Testis (tissue), 3 donors: Measurements from ENCODE around the gene FBXW10. TPM values are rescaled to one million over a fixed set of nuclear protein-coding genes. Genes with fewer than 3 reads are reported as not detected.
"Not testable (repeated sequence)": the region's sequence is repeated elsewhere in the genome, so short reads cannot be mapped to it uniquely, and the experiment has no call there.

Experiments used
- DNase-seq: peaks from one replicate; pipeline ENCODE4 v3.0.0-alpha.2; 2019
- H3K27ac ChIP-seq, 2 donors: fragments of 200-600 bp; sonication (generic); one replicate each; pipeline ENCODE4 v1.5.1; 2019
- H3K27me3 ChIP-seq: fragments of 200-600 bp; sonication (generic); one replicate; pipeline ENCODE4 v1.5.1; 2019
- H3K36me3 ChIP-seq: fragments of 200-600 bp; sonication (generic); one replicate; pipeline ENCODE4 v1.5.1; 2017; ENCODE audit warnings: low read depth; ENCODE audit errors: missing control alignments
- H3K4me1 ChIP-seq: fragments of 200-600 bp; sonication (generic); one replicate; pipeline ENCODE4 v1.5.1; 2019
- H3K4me3 ChIP-seq, 2 donors: fragments of 200-600 bp; sonication (generic); one replicate each; pipeline ENCODE4 v1.5.1; 2017 to 2019
- H3K9me3 ChIP-seq: fragments of 200-600 bp; sonication (generic); one replicate; pipeline ENCODE4 v1.5.1; 2017
- WGBS, 2 donors: methylation state at CpG; one replicate each; pipeline ENCODE4 v1.1.5; 2018; 5-methylcytosine and 5-hydroxymethylcytosine counted together
- intact Hi-C: fragments of 100-400 bp; cut with DNase I; formaldehyde crosslinking; loops from one replicate; pipeline ENCODE4 v1.15.1; 2023; ENCODE audit warnings: low total_unique reads
- polyA plus RNA-seq: library from polyadenylated mRNA; stranded (reverse); fragments of 350-450 nt; fragmentation: Illumina TruSeq; extraction: RNeasy Lipid Tissue Mini Kit (QIAGEN cat#74804); gene quantifications from one replicate; pipeline ENCODE4 v1.2.3, GENCODE V29; 2014; ENCODE audit warnings: low read depth, low replicate concordance; ENCODE audit not compliant: insufficient read depth
- total RNA-seq, 2 donors: library from RNA; depleted of rRNA; stranded (reverse); fragments of >200 nt; gene quantifications; one replicate each; pipeline ENCODE4 v1.2.3, GENCODE V29; 2016

FBXW10 gene
- total and polyA plus RNA-seq, 3 donors from 2014 or later, result 7.6 to 30.9 (median 8.9) TPM

DNA sequence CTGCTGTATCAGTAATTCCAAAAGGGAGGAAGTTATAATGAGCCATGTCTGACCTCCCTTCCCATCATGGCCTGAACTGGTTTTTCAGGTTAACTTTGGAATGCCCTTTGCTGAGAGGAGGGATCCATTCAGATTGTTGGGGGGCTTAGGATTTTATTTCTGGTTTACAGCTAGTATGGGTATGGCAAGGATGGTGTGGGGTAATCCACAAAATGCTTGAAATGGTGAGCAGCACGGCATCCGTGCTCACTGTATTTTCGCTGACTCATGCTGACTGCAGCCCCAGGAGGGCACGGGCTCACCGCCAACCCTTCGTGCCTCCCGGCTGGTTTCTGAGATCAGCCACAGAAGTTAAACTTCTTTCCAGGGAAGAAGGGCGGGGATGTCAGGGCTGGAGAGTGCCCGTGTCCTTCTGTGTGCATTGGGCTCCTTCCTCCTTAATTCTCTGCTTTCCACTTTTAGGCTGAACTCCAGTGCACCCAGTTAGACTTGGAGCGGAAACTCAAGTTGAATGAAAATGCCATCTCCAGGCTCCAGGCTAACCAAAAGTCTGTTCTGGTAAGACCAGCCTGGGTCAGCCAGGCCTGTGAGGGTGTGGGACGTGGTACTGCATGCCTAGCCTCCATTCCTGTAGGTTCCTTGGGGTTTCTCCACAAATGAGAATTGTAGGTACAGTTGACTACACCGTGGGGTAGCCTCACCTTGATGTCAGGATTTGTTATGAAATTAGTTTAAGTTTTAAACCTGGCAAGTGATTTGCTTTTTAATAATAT, 21.9 kb upstream of the FBXW10 start:
- H3K9me3 ChIP-seq, DNase-seq, H3K4me3 ChIP-seq, H3K27ac ChIP-seq, H3K27me3 ChIP-seq, H3K4me1 ChIP-seq, H3K36me3 ChIP-seq, intact Hi-C loops: not testable (repeated sequence)
- WGBS, 2 donors, result 73 to 88% methylated on average over 1 to 4 of the region's 12 CpGs

DNA sequence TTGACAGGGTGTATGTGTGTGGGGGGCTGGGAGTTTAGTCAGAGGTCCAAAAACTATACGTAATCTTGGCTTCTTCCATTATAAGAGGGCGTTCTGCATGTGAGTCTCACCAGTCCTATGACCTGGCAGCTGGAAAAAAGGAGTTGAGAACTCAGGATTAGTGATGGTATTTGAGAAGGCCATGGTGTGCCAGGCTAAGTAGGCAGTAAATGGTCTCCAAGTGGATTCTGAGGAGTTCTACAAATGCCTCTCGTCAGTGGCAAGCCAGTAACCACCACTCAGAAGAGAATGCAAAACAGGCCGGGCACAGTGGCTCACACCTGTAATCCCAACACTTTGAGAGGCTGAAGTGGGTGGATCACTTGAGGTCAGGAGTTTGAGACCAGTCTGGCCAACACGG, 21.2 kb upstream of the FBXW10 start:
- intact Hi-C loops, H3K27me3 ChIP-seq, H3K27ac ChIP-seq, H3K36me3 ChIP-seq, H3K4me3 ChIP-seq, H3K9me3 ChIP-seq, DNase-seq, H3K4me1 ChIP-seq: not testable (repeated sequence)
- 67 to 76% methylated on average over 5 of the region's 5 CpGs for WGBS, 2 donors

DNA sequence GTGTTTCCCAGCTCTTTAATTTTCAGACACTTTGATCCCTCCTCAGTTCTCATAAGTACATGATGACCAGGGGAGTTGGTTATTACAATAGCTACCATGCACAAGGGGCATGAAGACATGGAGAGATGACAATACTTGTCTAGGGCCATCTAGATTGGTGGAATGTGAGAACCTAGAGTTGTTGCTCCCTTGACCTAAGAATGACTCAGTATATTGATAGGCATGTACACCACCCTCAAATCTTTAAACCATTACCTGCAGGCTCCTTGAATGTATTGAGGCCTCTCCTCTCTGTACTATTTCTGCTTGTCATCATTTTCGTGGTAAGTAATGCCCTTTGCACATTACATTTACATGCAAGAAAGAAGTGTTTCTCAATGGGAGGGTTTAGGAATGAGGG, 20.3 kb upstream of the FBXW10 start:
- DNase-seq, H3K9me3 ChIP-seq, H3K36me3 ChIP-seq, H3K4me3 ChIP-seq, H3K27me3 ChIP-seq, H3K27ac ChIP-seq, H3K4me1 ChIP-seq, intact Hi-C loops: not testable (repeated sequence)
- WGBS, 2 donors, result 78 to 100% methylated on average over 1 of the region's 1 CpG

DNA sequence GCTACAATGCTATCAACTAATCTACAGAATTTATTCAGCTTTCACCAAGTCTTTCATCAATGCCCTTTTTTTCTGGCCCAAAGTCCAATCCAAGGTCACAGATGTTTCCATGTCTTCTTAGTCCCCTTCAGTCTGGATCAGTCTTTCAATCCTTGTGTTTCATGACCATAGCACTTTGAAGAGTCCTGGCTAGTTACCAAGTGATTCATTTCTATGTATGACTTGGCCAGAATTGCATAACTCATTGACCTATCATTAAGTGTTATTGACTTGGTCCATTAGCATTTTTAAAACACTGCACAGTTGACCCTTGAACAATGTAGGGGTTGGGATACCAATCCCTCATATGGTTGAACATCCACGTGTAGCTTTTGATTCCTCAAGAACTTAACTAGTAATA, 11.4 kb upstream of the FBXW10 start:
- WGBS, 2 donors, result 94 to 96% methylated on average over 1 of the region's 1 CpG
- H3K4me3 ChIP-seq, DNase-seq, H3K36me3 ChIP-seq, H3K4me1 ChIP-seq, H3K27ac ChIP-seq, intact Hi-C loops, H3K9me3 ChIP-seq, H3K27me3 ChIP-seq: not testable (repeated sequence)

DNA sequence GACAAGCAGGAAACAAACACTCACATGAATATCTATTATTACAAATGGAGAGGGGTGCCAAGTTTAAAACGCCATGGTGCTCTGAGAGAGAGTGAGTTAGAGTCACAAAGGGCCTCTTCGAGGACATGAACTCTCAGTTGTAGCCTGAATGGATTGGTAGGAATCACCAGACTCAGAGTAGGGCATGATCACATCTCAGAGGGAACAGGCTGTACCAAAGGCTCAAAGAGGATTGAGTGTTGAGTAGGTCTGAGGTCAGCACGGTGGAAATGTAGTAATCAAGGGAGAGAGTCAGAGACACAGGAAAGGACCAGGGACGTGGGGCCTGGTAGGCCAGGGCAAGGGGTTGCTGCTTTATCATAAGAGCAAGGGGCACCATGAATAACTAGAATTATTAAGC, 10.5 kb upstream of the FBXW10 start:
- H3K9me3 ChIP-seq, H3K4me1 ChIP-seq, H3K27ac ChIP-seq, DNase-seq, intact Hi-C loops, H3K27me3 ChIP-seq, H3K4me3 ChIP-seq, H3K36me3 ChIP-seq: not testable (repeated sequence)
- WGBS, 2 donors, result 58 to 70% methylated on average over 4 of the region's 4 CpGs

DNA sequence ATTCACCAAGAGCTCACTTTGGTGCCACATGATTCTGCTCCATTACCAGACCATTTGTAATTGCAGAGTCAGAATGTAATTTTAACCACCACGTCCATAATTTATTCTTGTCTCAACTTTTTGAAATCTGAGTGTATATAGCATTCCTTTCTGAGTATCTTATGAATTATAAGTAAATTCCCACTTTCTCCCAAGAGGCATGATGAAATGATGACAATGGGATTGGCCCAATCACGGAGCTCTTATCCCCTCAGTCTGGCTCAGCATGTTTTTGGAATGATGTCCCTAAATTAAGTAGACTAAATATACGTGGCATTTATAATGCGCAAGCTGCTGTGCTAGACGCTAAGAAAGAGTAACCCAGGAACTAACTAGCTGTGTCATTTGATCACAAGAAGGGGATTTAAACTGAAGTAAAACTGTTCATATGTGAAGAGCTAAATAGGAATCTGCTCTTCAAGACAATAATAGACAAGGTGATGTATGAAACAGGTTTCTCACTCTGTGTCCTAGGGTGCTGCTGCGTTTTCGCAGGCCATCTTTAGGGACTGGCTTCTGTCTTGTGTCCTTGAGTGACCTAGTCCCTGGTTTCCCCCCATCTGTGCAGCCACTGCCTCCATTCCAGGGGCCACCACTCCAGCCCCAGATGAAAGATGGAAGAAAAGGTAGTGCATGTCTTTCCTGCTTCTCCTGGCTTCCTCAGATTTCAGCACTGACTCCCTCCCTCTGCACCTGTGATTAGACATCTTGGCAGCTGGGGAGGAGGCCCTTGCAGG, 4.0 kb upstream of the FBXW10 start:
- H3K4me1 ChIP-seq, H3K4me3 ChIP-seq, intact Hi-C loops, H3K27me3 ChIP-seq, DNase-seq, H3K9me3 ChIP-seq, H3K27ac ChIP-seq, H3K36me3 ChIP-seq: not testable (repeated sequence)
- 86 to 91% methylated on average over 7 of the region's 7 CpGs for WGBS, 2 donors

DNA sequence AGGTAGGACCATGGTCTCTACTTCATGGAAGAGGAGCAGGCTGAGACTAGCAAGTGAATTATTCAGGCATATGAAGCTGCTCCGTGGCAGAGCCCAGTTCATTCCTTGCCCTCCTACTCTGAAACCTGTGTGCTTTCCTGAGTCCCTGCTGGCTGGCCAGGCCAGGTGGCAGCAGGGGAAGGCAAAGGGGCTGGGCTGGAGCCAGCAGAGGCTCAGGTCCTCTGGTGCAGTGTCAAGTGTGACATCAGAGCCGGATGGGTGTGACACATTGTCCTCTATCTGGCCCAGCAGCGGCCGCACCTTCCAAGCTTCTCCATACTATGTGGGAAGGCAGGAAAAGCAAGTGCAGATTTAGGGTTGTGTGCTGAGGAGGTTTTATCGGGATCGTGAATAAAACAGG, 2.6 kb upstream of the FBXW10 start:
- WGBS, 2 donors, result 67 to 91% methylated on average over 2 to 6 of the region's 6 CpGs

DNA sequence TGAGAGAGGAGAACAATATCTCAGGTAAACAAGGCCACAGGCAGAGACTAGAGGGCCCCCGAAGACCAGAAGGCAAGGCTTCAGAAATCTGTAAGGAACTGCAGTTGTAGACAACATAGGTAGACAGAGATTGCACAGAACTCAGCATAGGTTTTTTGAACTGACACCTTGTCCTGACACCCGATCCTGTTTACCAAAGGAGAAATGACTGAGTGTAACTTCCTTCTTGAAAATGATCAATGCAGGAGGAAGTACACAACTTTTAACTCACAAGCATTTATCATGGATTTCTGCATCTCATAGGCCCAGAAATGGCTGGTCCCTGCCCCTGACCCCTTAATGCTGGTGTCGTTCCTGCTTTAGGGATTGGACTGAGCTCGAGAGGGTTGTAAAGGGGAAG, 872 bp downstream of the FBXW10 start:
- H3K27ac ChIP-seq, H3K4me3 ChIP-seq, H3K36me3 ChIP-seq, H3K4me1 ChIP-seq, intact Hi-C loops, DNase-seq, H3K27me3 ChIP-seq, H3K9me3 ChIP-seq: not testable (repeated sequence)
- 57 to 70% methylated on average over 3 to 4 of the region's 4 CpGs for WGBS, 2 donors

More for the DNA sequence above, 2.6 kb upstream of the FBXW10 start:
- H3K4me1 ChIP-seq, H3K9me3 ChIP-seq, H3K27me3 ChIP-seq, intact Hi-C loops, H3K27ac ChIP-seq, DNase-seq, H3K36me3 ChIP-seq, H3K4me3 ChIP-seq: not testable (repeated sequence)

DNA sequence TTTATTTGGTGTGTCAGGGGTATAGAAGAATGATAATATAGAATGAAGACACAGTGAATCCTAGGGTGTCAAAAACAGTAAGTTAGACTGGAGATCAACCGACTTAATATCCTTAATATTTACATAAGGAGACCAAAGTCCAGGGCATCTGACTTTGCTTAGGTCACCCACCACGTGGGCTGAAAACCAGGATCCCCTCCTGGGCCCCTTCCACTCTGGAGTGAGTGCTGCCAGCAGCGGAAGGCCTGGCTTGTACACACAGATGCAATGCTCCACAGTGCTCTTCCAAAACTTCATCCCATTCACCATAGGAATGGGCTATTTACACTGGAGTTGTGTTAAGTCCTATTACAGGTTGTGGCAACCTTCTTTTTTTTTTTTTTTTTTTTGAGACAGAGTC, 2.7 kb downstream of the FBXW10 start:
- WGBS, 2 donors, result 74 to 78% methylated on average over 3 of the region's 3 CpGs
- H3K36me3 ChIP-seq, H3K4me3 ChIP-seq, H3K9me3 ChIP-seq, H3K27ac ChIP-seq, H3K4me1 ChIP-seq, DNase-seq, intact Hi-C loops, H3K27me3 ChIP-seq: not testable (repeated sequence)

DNA sequence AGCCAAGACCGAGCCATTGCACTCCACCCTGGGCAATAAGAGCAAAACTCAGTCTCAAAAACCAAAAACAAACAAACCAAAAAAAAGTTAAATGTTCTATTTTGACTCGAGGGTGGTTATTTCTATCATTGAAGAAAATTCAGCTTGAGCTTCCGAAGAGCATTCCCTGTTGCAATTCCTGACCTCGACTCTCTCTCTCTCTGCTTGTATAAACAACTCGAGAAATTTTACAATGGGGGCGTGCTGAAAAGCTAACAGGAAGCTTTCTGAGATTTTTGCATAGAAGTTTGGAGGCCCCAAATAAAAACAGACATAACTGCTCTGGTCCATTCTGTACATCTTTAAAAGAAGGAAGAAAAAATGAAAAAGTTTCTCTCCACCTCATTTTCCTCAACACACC, 3.6 kb downstream of the FBXW10 start:
- H3K27ac ChIP-seq, intact Hi-C loops, H3K36me3 ChIP-seq, H3K4me1 ChIP-seq, DNase-seq, H3K9me3 ChIP-seq, H3K4me3 ChIP-seq, H3K27me3 ChIP-seq: not testable (repeated sequence)
- WGBS, 2 donors, result 33 to 58% methylated on average over 6 of the region's 6 CpGs

DNA sequence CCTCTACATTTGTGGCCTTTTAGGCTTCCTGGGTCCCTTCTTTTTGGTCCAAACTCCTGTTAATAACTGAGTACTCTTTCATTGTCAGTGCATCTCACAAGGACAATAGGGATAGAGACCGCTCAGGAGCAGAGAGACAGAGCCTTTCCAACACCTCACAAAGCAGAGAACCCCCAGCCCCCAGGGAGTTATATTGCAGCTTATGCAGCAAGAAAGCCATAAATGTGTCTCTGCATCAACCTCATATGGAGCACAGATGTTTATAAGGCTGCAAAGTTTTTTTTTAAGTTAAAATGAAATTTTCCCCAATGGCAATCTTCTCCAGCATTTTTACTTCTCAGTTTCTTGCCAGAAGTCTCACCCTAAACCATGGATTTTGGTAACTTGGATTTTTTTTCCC, 6.4 kb downstream of the FBXW10 start:
- intact Hi-C loops, H3K9me3 ChIP-seq, H3K27ac ChIP-seq: not testable (repeated sequence)

DNA sequence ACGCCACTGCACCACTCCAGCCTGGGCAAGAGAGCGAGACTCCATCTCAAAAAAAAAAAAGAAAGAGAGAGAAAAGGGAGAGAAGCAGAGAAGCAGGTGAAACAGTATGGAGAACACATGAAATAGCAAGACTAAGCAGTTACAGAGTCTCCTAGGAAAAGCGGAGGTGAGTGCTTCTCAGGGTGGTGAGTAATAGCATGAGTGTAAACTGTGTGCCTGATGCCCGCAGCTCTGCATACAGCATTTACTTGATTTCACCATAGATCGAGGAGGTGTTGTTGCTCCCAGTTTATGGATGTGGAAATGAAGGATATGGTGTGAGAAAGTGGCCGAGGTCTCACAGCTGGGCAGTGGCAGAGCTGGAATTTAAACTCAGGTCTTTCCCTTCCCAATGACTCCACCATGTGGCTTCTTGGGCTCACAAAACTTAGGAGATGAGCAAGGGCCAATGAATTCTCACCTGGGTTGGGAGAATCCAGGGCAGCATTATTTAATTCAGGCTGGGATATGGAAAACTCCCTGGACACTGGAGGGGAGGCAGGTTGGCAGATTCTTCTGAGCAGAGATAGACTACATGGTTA, 10.1 kb downstream of the FBXW10 start:
- H3K9me3 ChIP-seq, H3K4me3 ChIP-seq, H3K36me3 ChIP-seq, H3K27ac ChIP-seq, intact Hi-C loops, H3K27me3 ChIP-seq, H3K4me1 ChIP-seq, DNase-seq: not testable (repeated sequence)
- 84 to 90% methylated on average over 5 to 6 of the region's 6 CpGs for WGBS, 2 donors

More for the DNA sequence above, 6.4 kb downstream of the FBXW10 start:
- H3K4me3 ChIP-seq, H3K27me3 ChIP-seq, H3K36me3 ChIP-seq, H3K4me1 ChIP-seq, DNase-seq: not testable (repeated sequence)
- 100% methylated on average over 1 of the region's 1 CpG; no CpG with 5 or more reads in 1 of the 2 donors for WGBS, 2 donors
